Stimulated activated CD4-positive, alpha-beta T cell treated with anti-CD3 and anti-CD28 coated beads, TNF-alpha, amount 100 ng/mL, for 1 hour (primary cell): ENCODE measurements around the gene SNCB.

ENCODE experiments used
- DNase-seq, 3 donors: peaks; one replicate each; pipeline ENCODE4 v3.0.0-alpha.2; 2020; ENCODE audit warnings: low read depth in 3 of 3, low spot score in 1 of 3

The SNCB gene

DNA sequence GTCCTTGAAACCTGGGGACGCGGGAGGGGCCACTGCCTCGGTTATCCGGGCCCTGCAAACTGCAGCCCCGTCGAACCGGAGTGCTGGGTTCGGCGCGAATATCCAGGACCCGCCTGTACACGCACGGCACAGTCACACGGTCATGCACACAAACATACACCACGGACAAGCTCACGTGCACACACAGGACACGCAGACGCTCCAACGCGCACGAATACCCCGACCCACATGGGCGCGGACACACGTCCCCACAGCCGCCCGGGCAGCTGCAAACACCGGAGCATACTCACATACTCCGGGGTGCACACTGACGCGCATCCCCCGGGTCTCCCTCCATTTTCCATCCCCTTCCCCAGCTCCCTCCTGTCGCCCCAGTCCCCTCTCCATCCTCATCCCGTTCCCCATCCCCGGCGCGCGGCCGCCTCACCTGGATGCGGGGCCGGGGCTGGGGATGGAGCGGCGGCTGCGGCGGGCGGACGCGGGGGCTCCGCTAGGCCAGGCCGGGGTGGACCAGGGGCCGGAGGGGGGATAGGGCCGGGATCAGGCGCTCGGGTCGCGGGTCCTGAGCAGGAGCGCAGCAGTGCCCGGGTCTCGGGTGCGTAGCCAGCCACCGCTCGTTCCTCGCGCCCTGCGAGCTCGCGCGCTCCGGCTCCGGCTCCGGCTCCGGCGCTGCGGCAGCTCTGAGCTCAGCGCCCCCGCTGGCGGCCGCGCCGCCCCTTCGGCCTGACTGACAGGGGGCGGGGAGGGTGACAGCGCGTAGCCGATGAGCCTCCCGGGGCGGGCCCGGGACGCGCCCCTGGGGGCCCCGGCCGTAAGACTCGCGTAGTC lies at the start of gene SNCB, which contains the start of gene EIF4E1B:
Gene SNCB (minus strand): TSS at position 682 of the 828 bp plus-strand sequence. CDS start 880 bp downstream, outside the sequence.
Gene EIF4E1B (plus strand): TSS at position 823 of the 828 bp plus-strand sequence. CDS start 12,113 bp downstream, outside the sequence.
- DNase-seq: no peak

DNA sequence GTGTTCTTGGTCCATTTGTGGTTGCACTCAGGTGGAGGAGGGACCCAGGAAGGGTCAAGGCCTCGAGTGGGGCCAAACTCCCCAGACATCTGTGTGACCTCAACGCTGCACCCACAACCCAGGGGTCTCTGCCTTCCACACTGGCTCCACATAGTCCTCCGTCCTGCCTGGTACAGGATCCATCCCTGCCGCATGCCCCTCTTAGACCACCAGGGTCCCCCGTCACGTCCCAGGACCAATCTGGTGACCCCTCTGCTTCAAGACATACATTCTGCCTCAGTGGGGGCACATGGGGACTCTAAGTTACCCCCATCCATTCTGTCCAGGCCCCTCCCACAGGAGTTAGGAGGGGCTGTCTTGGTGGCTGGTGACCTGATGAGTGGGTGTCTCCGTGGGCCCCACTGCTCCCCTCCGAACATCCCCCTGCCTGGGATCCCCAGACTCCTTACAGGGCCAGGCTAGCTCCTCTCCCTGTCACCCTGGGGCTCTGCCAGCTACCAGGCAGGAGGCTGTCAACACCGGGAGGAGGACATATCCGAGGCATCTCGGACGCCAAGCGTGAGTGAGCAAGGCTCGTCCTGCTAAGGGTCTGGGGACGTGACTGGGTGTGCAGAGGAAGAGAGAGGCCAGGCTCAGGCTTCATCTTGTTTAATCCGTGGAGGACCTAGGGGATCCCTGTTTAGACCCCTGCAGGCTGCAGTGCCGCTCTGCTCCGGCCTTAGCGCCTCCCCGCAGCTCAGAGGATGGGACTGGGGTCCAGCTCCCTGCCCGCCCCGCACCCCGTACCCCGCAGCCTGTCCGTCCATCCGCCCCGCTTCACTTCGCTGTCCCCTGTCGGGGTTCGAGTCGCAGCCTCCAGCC lies 49.3 kb upstream of the SNCB start:
- DNase-seq: no peak

DNA sequence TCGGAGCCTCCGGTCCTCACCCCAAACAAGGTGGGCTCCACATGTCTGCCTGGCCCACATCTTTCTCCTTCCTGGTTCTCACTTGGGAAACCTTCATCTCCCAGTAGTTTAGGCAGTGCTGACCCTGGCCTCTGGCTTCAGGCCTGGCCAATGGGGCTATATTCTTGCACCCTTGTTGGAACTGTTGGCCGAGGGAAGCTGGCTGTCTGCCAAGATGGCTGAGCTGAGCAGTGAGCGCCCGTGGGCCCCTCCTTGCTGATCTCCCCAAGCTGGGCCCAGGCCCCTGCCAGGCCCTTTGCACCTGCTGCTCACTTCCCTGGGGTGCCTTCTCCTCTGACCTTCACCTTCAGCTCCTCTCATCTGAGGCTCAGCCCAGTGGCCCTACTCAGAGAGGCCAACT lies 48.2 kb upstream of the SNCB start:
- DNase-seq: no peak

DNA sequence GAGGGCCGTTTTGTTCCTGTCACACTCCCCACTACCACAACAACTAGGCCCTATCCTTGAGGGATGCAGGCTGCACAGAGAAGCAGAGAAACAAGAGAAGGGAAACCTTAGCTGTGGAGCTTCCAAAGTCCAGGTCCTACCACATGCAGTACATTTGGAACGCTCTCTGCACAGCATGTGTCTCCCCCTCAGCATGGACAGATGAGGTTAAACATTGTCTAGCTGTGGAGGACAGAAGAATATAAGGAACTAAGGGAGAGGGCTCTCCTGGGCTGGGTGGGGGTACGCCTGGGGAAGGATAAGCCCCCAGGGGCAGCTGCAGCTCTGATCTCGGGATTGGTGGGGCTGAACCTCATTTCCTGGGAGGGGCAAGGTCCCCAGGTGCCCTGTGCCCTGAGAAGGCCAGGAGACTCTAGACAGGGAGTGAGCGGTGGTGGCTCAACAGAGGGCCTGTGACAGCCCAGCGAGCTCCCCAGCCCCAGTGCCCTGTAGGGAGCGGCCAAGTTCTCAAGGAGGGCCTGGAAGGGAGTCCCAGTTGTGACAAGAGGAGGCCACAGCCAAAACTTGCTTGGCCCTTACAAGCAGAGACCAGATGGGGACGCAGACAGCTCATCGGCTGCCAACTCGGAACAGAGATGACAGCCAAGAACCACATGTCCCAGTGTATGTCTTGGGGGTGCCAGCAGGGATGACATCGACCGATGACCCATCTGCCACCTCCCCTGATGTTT lies 47.0 kb upstream of the SNCB start:
- no peak for DNase-seq

DNA sequence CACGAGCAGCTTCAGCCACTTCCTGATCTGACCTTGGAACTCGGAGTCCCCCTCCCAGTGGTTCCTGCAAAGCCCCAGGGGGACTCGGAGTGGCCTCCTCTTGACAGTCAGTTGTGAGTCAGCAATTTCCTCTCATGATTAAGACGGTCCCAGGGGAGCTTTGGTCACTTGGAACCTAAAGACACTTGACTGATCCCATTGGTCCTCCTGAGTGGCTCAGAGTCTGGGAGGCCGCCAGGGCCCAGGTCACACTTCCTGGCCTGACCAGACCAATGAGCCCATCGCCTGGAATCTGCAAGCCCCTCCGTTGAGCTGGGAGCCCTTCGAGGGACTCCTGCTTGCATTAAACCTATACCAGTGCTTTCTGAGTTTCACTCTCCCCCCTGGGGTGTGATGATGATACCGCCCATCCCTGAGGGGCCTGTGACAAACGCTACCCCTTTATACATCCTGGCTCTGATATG lies 46.1 kb upstream of the SNCB start:
- no peak for DNase-seq

DNA sequence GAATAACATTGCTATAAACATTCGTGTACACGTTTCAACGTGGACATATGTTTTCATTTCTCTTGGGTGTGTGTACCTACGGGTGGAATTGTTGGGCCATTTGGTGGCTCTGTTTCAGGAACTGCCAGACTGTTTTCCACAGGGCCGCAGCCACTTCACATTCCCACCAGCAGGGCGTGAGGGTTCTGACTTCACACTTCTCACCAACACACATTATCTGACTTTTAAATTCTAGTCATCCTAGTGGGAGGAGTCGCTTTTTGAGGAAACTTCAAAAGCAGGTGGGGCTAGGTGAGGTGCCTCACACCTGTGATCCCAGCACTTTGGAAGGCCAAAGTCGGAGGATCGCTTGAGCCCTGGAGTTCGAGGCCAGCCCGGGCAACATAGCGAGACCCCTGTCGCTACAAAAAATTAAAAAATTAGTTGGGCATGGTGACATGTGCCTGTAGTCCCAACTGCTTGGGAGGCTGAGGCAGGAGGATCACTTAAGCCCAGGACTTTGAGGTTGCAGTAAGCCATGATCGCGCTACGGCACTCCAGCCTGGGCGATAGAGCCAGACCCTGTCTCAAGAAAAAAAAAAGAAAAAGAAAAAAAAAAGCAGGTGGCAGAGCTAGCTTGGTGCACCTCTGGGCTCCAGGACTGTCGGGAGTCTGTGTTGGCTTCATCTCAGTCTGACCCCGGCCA lies 45.5 kb upstream of the SNCB start:
- no peak for DNase-seq

DNA sequence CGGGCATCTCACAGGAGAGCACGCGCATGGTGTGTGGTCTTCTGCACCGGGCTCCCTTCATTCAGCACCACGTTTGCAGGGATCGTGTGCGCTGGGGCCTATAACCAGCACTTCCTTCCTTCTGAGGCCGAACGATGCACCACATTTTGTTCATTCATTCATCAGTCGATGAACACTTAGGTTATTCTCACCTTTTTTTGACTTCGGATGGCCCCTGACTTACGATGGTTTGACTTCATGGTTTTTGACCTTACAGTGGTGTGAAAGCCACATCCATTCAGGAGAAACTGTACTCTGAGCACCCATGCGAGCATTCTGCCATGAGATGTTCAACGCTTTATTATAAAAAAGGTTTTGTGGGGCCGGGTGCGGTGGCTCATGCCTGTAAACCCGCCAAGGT lies 44.5 kb upstream of the SNCB start:
- DNase-seq: no peak

DNA sequence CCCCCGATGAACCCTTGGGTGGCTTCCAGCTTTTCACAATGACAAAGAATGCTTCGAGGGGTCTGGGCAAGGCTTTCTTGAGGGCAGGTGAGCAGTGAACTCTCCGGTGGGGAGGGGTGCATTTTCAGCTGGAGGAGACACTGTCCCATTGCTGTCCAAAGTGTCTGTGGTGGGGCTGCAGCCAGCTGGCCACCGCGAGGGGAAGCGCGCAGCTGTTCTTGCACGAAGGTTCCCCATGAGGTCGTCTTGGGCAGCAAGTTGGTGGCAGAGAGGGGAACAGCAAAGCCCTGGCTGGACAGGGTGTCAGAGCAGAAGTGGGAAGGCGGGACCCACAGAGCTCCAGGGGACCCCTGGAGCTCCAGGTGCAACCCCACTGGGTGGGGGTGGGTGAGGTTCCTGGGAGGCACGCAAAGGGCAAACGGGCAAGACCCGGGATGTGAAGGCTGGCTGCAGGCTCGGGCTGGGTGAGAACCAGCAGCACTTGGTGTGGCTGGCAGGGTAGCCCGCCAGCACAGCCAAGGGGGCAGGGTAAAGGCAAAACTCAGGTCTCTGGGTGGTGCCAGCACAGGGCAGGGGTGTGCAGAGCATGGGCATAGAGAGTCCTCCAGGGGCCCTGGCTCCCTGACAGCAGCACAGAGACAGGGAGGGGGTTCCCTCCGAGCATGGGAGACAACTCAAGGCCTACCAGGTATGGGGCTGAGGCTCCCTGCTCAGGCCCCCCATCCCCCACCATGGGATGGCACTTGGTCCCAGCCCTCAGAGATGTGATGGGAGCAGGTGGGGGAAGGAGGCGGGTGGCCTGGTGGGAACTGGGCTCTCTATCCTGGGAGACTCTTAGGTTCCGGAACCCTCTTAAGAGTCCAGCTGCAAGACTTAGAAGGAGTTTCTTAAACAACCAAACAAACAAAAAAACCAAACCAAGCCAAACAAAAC lies 43.6 kb upstream of the SNCB start:
- no peak for DNase-seq

DNA sequence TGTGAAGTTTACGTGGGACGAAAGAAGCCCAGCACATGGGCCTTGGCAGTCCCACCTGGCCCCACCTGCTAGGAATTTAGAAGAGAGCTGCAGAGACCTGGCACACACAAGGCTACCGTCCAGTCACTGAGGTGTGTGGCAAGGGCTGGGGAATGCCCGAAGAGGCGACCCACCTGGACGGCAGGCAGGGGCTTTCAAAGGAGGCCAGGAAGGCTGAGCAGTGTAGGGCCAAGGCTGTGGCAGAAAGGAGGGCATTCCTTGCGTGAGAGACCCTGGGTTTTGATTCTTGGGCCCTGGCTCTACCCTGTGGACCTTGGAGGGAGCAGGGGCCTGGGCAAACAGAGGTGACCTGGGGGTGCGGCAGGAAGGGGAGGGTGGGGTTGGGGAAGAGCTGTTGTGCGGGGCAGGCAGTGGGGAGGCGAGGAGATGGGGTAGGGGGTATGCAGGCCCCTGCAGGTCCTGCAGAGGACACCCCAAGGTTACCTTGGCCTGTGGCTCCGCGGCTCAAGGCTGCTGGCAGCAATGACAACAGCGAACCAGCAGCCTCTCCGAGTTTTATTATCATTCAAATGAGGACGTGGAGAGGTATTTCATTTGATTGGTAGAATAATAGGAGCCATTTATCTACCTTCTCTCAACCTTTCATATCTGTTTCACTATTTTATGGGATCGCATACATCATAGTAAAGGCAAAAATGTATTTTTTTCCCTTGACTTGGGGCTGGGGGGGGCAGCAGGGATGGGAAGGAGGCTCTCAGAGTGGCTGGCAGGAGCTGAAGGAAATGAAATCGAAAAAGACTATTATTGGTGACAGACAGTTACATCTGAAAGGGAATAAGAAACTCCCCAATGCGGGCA lies 41.8 kb upstream of the SNCB start:
- DNase-seq: no peak

DNA sequence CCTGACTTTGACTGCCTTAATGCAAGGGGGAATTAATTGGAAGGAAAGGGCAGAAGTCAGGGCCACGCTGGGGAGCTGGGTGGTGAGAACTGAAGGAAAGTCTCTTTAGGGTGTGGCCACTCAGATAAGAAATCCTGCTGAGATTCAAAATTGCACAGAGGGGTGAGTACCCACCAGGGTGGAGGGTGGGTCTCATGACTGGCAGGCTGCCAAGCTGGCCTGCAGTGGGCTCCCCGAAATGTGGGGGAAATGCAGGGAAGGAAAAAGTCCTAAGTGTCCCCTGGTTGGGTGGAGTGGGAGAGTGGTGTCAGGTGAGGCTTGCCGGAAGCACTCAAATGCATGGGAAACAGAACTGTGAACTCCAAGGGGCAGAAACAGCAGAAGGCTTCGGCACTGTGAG lies 41.1 kb upstream of the SNCB start:
- no peak for DNase-seq

DNA sequence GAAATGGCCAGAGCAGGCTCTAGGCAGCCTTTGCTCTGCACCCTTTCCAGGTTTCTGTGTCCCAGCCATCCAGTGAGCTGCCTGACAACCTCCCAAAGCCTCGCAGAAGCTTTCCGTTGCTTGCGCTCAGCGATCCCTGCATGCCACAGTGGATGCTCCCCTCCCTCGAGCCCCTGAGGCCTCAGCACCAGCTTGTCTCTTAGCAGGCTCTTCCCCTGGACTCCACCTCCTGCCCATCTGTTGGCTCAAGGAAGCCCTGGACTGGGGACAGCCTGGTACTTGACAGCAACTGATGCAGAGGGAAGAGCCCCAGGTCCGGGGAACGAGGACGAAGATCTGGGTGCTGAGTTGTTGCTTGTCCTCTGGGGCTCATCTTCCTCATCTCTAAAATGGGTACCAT lies 40.1 kb upstream of the SNCB start:
- DNase-seq: no peak

DNA sequence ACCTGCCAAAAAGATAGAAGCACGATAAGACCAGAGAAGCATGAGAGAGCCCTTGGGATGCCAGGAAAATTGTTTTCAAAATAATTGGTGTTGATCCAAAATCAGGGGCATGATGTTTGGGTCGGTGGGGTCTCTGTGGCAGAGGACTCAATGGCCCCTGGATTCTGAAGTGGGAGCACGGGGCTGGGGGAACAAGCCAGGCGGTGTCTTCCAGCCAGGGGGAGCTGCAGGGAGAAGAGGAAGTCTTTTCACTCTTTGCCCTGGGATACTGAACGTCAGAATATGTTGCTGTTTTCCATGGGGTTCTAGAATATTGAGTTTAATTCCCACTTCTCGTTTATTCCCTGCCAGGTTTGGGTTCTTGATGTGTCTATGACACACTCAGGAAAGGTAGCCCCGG lies 37.3 kb upstream of the SNCB start:
- no peak for DNase-seq

DNA sequence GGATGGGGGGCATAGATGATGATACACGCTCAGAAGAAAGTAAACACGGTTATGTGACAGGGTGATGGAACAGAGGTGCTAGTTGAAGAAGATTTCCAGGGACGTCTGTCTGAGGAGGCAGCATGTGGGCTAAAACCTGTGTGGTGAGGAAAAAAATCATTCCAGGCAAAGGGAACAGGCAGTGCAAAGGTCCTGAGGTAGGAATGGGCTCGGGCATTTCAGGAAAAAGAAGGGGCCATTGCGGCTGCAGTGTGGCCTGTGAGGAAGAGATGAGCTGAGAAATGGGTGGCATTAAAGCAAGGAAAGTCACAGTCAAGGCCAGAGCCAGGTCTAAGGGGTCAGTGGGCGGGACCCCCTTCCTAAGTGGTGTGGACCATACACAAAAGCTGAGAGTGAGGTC lies 35.2 kb upstream of the SNCB start:
- DNase-seq: no peak

DNA sequence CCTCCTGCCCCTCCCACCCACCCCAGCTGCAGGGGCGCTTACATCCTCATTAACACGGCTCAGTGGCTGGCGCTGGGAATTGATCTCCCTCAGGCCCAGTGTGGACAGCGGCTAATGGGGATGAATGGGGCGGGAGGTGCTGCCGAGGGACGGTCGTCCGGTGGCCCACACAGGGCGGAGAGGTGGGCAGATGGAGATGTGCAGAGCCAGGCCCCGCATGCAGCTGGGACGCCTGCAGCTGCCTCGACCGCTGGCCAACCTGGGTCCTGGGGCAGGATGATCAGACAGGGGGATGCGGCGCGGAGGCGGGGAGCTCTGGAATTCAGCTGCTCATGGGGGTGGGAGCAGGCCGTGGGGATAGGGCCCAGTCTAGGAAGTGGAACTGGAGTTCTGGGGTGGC lies 34.6 kb upstream of the SNCB start:
- no peak for DNase-seq

DNA sequence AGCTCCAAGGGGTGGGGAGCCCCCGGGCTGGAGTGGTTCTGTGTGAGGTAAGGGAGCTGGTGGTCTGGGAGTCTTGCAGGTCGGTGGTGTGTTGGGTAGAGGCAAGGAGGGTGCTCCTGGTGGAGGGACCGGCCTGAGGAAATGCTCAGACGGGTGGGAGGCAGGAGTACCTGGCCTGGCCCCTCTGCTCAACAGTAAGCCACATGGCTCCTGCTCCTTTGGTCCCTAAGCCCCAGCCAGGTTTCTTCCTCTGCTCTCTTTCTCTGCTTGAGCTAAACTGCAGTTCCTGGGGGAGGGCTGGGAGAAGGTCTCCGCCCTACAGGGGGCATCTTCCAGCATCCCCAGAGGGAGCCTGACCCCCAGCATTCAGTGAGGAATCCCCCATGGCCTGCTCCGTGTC lies 34.1 kb upstream of the SNCB start:
- no peak for DNase-seq

DNA sequence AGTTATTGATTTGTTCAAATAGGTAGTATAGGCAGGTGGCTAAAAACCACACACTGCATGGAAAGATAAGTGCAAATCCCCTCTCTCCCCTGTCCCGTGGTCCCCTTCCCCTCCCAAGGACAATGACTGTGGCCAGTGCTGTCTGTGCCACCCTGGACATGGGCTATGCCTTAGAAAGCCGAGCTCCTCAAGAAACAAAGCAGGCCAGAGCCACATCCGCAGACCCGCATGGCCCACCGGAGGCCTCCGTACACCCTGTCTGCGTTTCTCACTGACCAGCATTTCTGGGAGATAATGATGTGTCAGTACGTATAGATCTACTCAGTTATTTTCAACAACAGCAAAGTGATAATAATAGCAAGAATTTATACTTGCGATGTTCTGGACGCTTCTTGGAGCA lies 33.2 kb upstream of the SNCB start:
- no peak for DNase-seq

DNA sequence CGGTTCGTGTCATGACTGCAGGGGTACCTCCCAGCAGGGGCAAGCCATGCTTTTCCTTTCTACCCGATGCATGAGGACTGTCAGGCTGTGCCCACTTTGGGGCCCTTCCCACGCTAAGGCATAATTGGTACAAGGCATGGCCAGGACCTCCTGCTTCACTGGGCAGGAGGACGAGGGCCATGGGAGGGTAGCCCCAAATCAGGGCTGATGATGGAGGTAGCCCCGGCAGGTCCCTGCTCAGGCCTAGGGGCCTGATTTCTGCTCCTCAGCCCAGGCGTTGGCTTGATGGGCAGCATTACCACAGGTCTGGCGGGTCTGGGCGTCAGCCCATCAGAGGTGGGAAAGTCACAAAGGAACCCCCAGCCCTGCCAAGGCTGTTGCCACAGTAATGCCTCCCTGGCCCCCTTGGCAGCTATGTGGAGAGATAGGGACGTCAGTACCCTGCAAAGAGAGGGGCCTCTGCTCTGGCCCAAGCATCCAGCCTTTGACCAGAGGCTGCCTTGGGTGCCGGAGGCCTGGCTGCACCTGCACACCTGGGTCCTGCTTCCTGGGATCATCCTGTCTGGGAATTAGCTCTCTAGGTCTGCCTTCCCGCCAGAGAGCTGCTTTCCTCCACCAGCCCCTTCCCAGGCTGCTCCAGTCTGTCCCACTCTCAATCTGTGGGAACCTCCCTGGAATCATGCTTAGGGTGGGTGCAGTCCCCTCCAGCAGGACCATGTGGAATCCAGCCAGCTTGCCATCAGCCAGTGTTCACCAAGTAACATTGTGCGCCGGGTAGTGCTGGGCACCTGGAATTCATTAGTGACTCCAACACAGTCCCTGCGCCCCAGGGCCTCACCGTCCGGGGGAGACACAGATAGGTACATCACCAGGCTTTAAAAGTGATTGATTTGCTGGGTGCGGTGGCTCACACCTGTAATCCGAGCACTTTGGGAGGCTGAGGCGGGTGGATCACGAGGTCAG lies 32.3 kb upstream of the SNCB start:
- no peak for DNase-seq

DNA sequence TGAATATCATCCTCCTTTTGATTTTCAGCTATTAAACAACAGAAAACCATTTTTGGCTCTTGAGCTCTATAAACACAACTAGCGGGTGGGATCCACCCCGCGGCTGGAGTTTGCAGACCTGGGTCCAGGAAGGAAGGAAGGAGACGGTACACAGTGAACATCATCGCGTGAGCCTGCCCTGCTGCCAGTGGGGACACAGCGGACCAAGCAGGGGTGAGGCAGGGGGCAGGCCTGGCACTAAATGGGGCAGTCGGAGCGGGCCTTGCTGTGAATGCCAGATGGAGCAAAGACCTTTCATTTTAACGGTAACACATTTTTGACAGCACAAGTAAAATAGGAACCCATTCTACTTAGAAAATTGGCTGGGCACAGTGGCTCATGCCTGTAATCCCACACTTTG lies 31.3 kb upstream of the SNCB start:
- DNase-seq: no peak
